Inflammatory macrophage treated with lipopolysaccharide for 1 hour (primary cell): ENCODE results near the gene UBA5.
"Not testable (repeated sequence)": the region's sequence is repeated elsewhere in the genome, so short reads cannot be mapped to it uniquely, and the experiment has no call there.

Source experiments
- DNase-seq, 2 donors: peaks; one replicate each; pipeline ENCODE4 v3.0.0-alpha.2; 2020 to 2022

The UBA5 gene

GRCh38 chr3:132660052-132660810 lies at the start of gene UBA5:
Gene UBA5, plus strand, starts transcription at chr3:132660329. Its CDS starts 209 bp downstream, at chr3:132660538.
- peak; percentile 40 to 57 for DNase-seq

- not testable (repeated sequence) for DNase-seq
Measured at GRCh38 chr3:132615301-132615700, 44.8 kb upstream of the UBA5 start.

- no peak for DNase-seq
Measured at GRCh38 chr3:132615881-132616280, 44.2 kb upstream of the UBA5 start.

DNA sequence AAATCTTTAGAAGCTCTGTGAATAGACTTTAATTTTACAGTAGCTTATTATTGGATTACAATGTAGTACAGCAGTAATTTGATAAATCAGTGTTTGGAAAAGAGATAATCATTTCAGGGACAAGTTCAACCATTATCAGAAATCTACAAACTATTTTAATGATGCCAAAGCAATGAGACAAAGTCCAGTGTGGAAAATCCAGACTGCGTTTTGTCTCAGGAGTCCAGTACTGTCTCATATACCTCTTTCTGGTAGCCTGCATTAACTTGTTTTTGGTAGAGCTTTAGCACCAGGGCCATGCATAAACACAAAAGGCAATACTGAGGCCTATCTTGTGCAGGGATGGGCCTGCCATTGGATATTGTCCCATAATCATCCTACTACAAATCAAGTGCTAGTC lies 43.3 kb upstream of the UBA5 start:
- no peak for DNase-seq

- no peak for DNase-seq
Measured at GRCh38 chr3:132622148-132622547, 38.0 kb upstream of the UBA5 start.

GRCh38 chr3:132622761-132623160 lies 37.4 kb upstream of the UBA5 start:
- DNase-seq = peak in 1 of 2 donors; percentile 2

DNA sequence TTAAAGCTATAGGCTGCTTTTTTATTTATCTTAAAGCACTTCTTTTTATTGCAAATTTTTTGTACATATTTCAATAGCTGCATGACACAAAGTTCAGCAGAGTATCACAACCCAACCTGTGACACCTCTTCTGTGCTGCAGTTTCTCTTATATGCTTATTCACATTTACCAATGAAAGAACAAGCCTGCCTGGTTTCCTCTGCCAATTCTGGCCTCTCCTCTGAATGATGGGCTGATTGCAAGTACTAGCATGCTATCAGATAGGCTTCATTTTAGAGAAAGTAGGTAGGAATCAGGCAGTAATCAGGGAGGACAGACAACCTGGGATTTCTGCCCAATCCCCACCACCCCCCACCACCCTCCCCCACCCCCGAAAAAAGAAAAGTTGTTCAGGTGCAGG lies 36.5 kb upstream of the UBA5 start:
- DNase-seq = no peak

GRCh38 chr3:132624790-132625189 lies 35.3 kb upstream of the UBA5 start:
- no peak for DNase-seq

DNA sequence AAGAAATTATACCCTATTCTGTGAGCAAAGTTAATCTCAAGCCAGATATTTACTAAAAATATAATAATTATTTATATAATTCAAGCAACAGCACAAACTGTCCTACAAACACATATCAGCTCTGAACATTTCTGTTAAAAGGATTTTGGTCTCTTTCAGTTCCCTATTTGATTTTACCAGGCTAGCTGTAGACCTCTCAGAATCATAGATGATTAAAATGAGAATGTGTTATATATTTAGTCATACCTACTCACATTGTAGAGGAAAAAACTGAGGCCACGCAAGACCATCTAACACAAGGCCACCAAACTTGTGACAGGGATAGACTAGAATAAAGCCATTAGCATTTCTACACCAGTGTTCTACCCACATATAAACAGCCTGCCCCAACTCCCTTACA lies 34.5 kb upstream of the UBA5 start:
- no peak for DNase-seq

- no peak for DNase-seq
Measured at GRCh38 chr3:132626955-132627354, 33.2 kb upstream of the UBA5 start.

DNA sequence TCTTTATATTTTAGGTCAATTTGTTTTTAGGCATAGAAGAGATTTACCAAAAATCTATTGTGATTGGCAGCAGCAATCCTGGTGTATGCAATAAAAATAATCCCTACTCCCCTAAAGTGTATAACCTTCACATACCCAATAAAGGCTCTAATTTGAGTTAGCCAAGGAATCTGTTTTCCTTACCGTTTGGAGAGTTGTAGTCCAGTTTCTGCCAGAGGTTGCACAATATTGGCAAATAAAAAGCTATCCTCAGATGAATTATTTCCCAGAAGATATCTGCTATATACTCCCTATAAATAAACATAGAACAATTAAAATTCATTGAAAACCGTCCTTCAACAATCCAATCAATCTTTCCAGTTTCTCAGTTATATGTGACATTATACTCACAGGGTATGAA lies 32.0 kb upstream of the UBA5 start:
- no peak for DNase-seq

GRCh38 chr3:132629928-132630327 lies 30.2 kb upstream of the UBA5 start:
- DNase-seq = no peak

DNA sequence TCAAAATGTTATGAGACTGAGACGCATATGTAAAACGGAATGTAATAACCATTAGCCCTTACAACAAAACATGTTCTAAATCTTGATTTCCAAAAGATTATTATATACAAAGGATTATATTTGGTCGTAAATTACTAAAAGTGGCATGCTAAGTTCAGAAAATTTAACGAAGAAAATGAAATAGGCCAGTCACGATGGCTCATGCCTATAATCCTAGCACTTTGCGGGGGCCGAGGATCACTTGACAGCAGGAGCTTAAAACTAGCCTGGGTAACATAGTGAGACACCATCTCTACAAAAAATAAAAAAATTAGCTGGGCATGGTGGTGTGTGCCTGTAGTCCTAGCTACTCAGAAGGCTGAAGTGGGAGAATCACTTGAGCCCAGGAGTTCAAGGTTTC lies 29.5 kb upstream of the UBA5 start:
- no peak for DNase-seq

DNA sequence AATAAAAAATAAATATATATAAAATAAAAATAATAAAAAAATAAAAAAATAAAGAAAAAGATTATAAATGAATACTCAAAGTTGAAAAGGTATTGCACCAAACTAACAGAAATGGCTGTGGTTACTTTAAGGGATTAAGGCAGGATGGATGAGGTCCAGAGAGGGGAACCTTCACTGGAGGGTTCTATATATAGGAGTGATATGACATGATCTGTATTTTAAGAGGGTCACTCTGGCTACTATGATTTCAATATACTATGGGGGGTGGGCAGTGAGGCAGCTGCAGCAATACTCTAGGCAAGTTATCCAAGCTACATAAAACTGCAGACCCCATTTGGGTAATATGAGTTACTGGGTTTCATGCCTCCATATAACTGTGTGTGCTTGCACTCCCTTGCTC lies 25.1 kb upstream of the UBA5 start:
- no peak for DNase-seq

GRCh38 chr3:132637590-132637989 lies 22.5 kb upstream of the UBA5 start:
- no peak for DNase-seq

DNA sequence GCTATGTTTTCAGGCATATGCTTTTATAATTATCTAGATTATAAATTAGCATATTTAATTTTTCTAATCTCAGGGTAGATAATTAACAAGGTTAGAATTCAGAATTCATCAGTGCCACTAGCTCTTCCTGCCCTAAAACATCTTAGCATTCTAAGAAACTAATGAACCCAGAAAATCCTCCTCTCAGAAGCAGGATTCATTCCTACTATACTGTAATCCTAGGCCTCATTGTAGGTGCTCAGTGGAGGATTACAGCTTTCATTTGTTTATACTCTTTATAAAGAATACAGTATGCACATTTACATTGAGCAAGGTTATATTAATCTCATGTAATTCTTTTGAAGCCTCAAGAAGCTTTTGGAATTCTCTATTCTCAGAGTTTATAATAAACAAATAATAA lies 21.4 kb upstream of the UBA5 start:
- no peak for DNase-seq

DNA sequence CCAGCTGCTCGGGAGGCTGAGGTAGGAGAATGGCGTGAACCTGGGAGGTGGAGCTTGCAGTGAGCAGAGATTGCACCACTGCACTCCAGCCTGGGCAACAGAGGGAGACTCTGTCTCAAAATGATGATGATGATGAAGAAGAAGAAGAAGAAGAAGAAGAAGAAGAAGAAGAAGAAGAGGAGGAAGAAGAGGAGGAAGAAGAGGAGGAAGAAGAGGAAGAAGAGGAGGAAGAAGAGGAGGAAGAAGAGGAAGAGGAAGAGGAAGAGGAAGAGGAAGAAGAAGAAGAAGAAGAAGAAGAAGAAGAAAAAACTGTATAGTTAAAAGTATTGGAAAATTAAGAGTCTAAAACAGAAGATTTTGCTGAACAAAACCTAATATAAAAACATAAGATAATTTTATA lies 18.7 kb upstream of the UBA5 start:
- DNase-seq = not testable (repeated sequence)

DNA sequence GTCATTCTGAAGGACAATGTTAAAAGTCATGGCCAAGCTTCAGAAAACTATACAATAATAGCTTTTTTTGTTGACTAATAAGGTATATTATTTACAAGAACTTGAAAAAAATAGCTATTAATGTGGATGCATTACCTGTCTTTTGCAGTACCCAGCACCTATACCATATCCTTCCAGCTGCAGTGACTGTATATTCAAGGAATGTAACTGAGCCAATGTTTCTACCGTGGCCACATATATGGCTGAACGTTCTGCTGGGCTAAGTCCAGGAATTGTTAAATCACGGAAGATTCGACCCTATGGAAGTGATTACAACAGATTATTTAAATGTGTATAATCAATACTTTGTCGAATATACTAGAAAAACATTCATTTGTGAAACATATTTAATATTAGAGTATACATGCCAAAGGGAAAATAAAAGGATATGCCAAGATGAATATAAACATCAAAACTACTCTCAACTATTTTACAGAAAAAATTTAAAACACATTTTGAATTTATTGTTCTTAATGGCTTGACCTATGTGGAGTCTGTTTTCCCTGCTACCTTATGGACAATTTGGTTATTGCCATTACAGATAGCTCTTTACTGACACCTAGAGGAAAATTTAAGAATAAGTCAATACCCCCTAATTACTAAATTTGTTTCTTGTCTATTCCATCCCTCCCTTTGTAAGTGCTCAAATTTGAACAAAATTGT lies 18.1 kb upstream of the UBA5 start:
- DNase-seq = peak; percentile 28 to 77

- no peak for DNase-seq
Measured at GRCh38 chr3:132642539-132642847, 17.6 kb upstream of the UBA5 start.

DNA sequence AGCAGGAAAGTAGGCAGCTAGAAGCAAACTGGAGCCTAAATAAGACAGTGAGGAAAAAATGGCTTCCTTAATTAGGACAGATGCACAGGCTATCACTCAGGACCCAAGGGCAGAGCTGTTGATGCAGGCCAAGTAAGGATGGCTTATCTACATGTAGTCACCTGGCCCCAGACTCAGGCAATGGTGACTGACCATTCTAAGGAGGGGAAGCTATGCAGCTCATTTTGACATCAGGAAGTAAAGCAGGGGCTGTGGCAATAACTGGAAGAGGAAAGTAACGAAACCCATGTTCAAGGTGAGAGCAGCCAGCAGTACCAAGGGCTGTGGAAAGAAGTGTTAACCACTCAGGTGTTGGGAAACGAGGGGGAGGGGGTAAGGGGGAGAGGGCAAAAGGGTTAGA lies 16.8 kb upstream of the UBA5 start:
- no peak for DNase-seq

DNA sequence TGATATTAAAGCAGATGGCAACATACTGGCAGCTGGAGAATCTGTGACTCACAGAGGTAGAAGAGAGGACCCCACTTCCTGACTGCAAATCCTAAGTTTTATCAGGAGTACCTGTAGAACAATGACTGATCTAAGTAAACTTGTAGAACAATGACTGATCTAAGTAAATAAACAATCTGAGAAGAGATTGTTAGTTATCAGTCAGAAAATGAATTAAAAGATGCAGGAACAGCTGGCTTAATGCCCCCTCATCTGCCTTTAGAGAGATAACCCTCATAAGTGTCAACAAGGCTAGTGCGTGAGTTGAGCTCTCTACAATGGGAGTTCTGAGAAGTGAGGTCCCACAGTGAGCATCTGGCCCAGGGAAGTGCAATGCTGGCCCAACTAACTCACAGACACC lies 15.1 kb upstream of the UBA5 start:
- no peak for DNase-seq

DNA sequence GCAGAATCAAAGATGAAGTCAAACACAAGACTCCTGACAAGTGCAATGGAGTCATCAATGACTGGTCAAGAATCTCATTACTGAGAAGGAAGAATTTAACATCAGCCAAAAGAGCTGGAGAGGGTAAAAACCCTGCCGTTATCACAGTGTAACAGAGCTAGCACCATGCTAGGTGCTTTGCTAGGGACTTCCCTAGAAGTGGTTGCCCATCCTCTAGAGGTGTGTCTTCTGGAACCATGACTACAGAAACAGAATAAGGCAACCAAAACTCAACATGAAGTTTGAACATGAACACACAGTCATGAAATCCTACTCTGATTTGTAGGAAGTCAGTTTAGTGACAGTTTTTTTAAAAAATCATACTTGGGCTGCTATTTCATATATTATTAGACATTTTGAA lies 10.0 kb upstream of the UBA5 start:
- DNase-seq = no peak

GRCh38 chr3:132652640-132653270 lies 7.4 kb upstream of the UBA5 start:
- no peak for DNase-seq

DNA sequence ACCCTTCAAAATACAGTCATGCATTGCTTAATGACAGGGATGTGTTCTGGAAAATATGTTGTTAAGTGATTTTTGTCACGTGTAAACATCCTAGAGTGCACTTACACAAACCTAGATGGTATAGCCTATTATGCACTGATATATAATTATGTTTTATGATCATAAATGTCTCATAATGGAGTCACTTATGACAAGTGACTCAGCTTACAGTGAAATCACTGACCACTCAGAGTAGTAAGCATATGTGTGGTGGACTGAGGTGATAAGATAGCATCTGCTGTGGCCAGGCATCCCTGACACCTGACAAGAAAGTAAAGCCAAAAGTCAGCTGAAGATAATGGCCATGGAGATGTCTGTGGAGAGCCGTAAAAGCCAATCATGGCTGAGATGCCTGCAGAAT lies 5.9 kb upstream of the UBA5 start:
- no peak for DNase-seq
